K562 (cell line): Measurements from ENCODE around the gene IGSF9. TPM values are rescaled to one million over a fixed set of nuclear protein-coding genes. Genes with fewer than 3 reads are reported as not detected.

Experiments used
- ATAC-seq: fragments of 200-7000 bp; cut with Tn5 transposase; 3 replicates; pipeline ENCODE4 v1.9.1; 2020; ENCODE audit warnings: moderate library complexity
- BruUV-seq: library from RNA; stranded (reverse); fragments of 400-500 nt; replicated peaks from 2 replicates; lab custom pipeline; 2021; lab: Mats Ljungman, UMichigan
- CTCF ChIA-PET: fragments of 300-600 bp; formaldehyde crosslinking; extraction: SDS; loops from one replicate; lab custom pipeline; 2021; ENCODE audit warnings: low intra/inter-chr PET ratio; lab: Yijun Ruan, JAX
- POLR2A ChIA-PET: fragments of 300-600, 350-650 bp; sonication (Branson Sonifier 250); formaldehyde crosslinking; extraction: SDS; loops from one replicate; lab custom pipeline; 2021; ENCODE audit warnings: antibody characterized with exemption, inconsistent platforms; lab: Yijun Ruan, JAX
- DNase-seq, 4 experiments: peaks; one replicate each; pipeline versions ENCODE4 v3.0.0 to v3.0.0-alpha.2; 2011 to 2018; ENCODE audit warnings: low spot score in 3 of 4, mixed read lengths in 3 of 4; ENCODE audit errors: extremely low read depth in 1 of 4
- FAIRE-seq: peaks from 2 replicates; lab custom pipeline; 2011; peaks lifted over from hg19 to GRCh38; lab: Jason Lieb, UNC
- H2AFZ ChIP-seq: 2 replicates; pipeline ENCODE4 v1.6.0; 2011; ENCODE audit warnings: low read depth, low read length, control low read depth, inconsistent platforms
- H3K27ac ChIP-seq: fragments of 200-600 bp; 3 replicates; pipeline ENCODE4 v1.8.0; 2011; ENCODE audit warnings: low read depth, mild to moderate bottlenecking, control low read depth, inconsistent platforms, low read length, moderate library complexity, mixed read lengths; ENCODE audit errors: extremely low read depth
- H3K27me3 ChIP-seq, 2 experiments: fragments of 300-600 bp in 1 of 2; 2 replicates in 1 of 2; 3 replicates in 1 of 2; pipeline versions ENCODE4 v1.6.0 to v1.8.0; 2011; ENCODE audit warnings: inconsistent platforms in 2 of 2, low read length in 2 of 2, mild to moderate bottlenecking in 1 of 2, mixed read lengths in 1 of 2, moderate library complexity in 1 of 2; ENCODE audit not compliant: control insufficient read depth in 2 of 2, insufficient read depth in 2 of 2
- H3K36me3 ChIP-seq: fragments of 300-600 bp; 3 replicates; pipeline ENCODE4 v1.8.0; 2011; ENCODE audit warnings: mild to moderate bottlenecking, low read length, inconsistent platforms; ENCODE audit not compliant: control insufficient read depth, insufficient read depth
- H3K4me1 ChIP-seq, 2 experiments: fragments of 200-600 bp in 1 of 2; replicated peaks in 1 of 2; 2 replicates in 1 of 2; 3 replicates in 1 of 2; pipeline versions ENCODE4 v1.5.1 to v1.8.0; 2011; ENCODE audit warnings: inconsistent platforms in 2 of 2, low read length in 2 of 2, mild to moderate bottlenecking in 1 of 2, mixed read lengths in 1 of 2, moderate library complexity in 1 of 2; ENCODE audit not compliant: control insufficient read depth in 2 of 2, insufficient read depth in 2 of 2
- H3K4me2 ChIP-seq: 2 replicates; pipeline ENCODE4 v1.6.1; 2011; ENCODE audit warnings: low read length, control low read depth, inconsistent platforms, mixed read lengths; ENCODE audit not compliant: insufficient read depth
- H3K4me3 ChIP-seq: fragments of 200-600 bp; sonication (generic), shearing (Covaris generic); 2 replicates; pipeline ENCODE4 v1.5.1; 2016; ENCODE audit warnings: control low read depth, inconsistent platforms
- H3K79me2 ChIP-seq: fragments of 200-600 bp; 3 replicates; pipeline ENCODE4 v1.8.0; 2011; ENCODE audit warnings: low read length, inconsistent platforms; ENCODE audit not compliant: control insufficient read depth, insufficient read depth
- H3K9ac ChIP-seq, 2 experiments: 2 replicates each; pipeline versions ENCODE4 v1.6.0 to v1.6.1; 2011; ENCODE audit warnings: low read depth in 2 of 2, low read length in 2 of 2, control low read depth in 1 of 2, inconsistent platforms in 1 of 2, mild to moderate bottlenecking in 1 of 2, mixed read lengths in 1 of 2; ENCODE audit not compliant: insufficient read depth in 1 of 2
- H3K9me1 ChIP-seq: one replicate; pipeline ENCODE4 v1.6.0; 2011; ENCODE audit warnings: inconsistent platforms, mild to moderate bottlenecking, low read length, moderate library complexity; ENCODE audit not compliant: control insufficient read depth, insufficient read depth
- H3K9me3 ChIP-seq: replicated peaks from 2 replicates; pipeline ENCODE4 v1.5.1; 2011; ENCODE audit warnings: low read depth, low read length, inconsistent platforms; ENCODE audit not compliant: control insufficient read depth, insufficient read depth
- H4K20me1 ChIP-seq: replicated peaks from 2 replicates; pipeline ENCODE4 v1.6.1; 2011; ENCODE audit warnings: low read length, inconsistent platforms, mixed read lengths; ENCODE audit not compliant: control insufficient read depth, insufficient read depth
- C11orf30 ChIP-seq: fragments of 450-650 bp; IDR thresholded peaks from 2 replicates; pipeline ENCODE4 v1.6.1; 2016; ENCODE audit warnings: low read depth, mild to moderate bottlenecking
- MIER1 ChIP-seq: fragments of 450-650 bp; IDR thresholded peaks from 2 replicates; pipeline ENCODE4 v1.6.1; 2016; ENCODE audit warnings: antibody characterized with exemption, mild to moderate bottlenecking, low read depth
- MYNN ChIP-seq, 2 experiments: sonication (generic); formaldehyde crosslinking in 1 of 2; IDR thresholded peaks; 2 replicates each; pipeline versions ENCODE4 v1.5.0 to v1.6.1; 2016 to 2020; ENCODE audit warnings: antibody characterized with exemption in 1 of 2, missing genetic modification reagents in 1 of 2
- PHF21A ChIP-seq: fragments of 450-650 bp; IDR thresholded peaks from 2 replicates; pipeline ENCODE4 v1.6.1; 2017; ENCODE audit warnings: low read depth, borderline replicate concordance
- POLR3G ChIP-seq: IDR thresholded peaks from 2 replicates; pipeline ENCODE4 v1.6.1; 2011; ENCODE audit not compliant: insufficient read length, insufficient replicate concordance; ENCODE audit errors: extremely low read depth
- SMAD4 ChIP-seq: fragments of 250-450 bp; sonication (Bioruptor Pico); conservative IDR thresholded peaks from 2 replicates; pipeline ENCODE4 v1.8.0; 2021; ENCODE audit warnings: inconsistent platforms, mild to moderate bottlenecking, moderate library complexity
- TEAD2 ChIP-seq: fragments of 450-650 bp; IDR thresholded peaks from 2 replicates; pipeline ENCODE4 v1.6.1; 2016; ENCODE audit warnings: missing genetic modification characterization, control low read depth, missing compliant biosample characterization
- ZBTB1 ChIP-seq: sonication (generic); formaldehyde crosslinking; IDR thresholded peaks from 2 replicates; pipeline ENCODE4 v1.8.1; 2023; ENCODE audit warnings: missing genetic modification reagents, low read depth, mild to moderate bottlenecking, borderline replicate concordance
- ZFP1 ChIP-seq: fragments of 450-650 bp; formaldehyde crosslinking; IDR thresholded peaks from 2 replicates; pipeline ENCODE4 v1.4.0; 2020; ENCODE audit warnings: mild to moderate bottlenecking, mixed read lengths
- ZNF124 ChIP-seq: sonication (generic); formaldehyde crosslinking; IDR thresholded peaks from 2 replicates; pipeline ENCODE4 v1.8.1; 2022; ENCODE audit warnings: missing genetic modification reagents
- ZNF507 ChIP-seq: conservative IDR thresholded peaks from 2 replicates; pipeline ENCODE4 v1.6.1; 2017; ENCODE audit warnings: missing genetic modification characterization, missing compliant biosample characterization
- WGBS: fragments of 100-300 bp; shearing (Covaris generic); methylation state at CpG from one replicate; pipeline ENCODE4 v1.1.6; 2016; ENCODE audit warnings: low coverage, mixed read lengths; ENCODE audit not compliant: insufficient coverage; ENCODE audit errors: missing lambda C conversion rate; 5-methylcytosine and 5-hydroxymethylcytosine counted together
- in situ Hi-C: fragments of 300-500 bp; cut with MboI; formaldehyde crosslinking; loops from 4 replicates; pipeline ENCODE4 v1.15.0; 2018; ENCODE audit warnings: inconsistent platforms, mixed read lengths
- intact Hi-C: fragments of 100-400 bp; cut with micrococcal nuclease; formaldehyde crosslinking; loops from 2 replicates; pipeline ENCODE4 v1.14.2; 2022
- polyA plus RNA-seq, 8 experiments: library from polyadenylated mRNA; depleted of rRNA in 4 of 8; stranded (reverse) in 5 of 8; unstranded in 3 of 8; fragments of >200 nt; fragmentation: Nextera tagmentation in 2 of 8; fragmentation: Illumina TruSeq in 1 of 8; extraction: Ambion mirVana in 2 of 8; extraction: Trizol in 1 of 8; gene quantifications; 2 replicates each; pipeline versions ENCODE4 v1.2.1 to v1.2.3, GENCODE V29; 2011 to 2014; ENCODE audit warnings: inconsistent platforms in 1 of 8, missing spikeins in 1 of 8
- total RNA-seq, 7 experiments: library from RNA; depleted of rRNA in 6 of 7; stranded (reverse); fragments of >200 nt in 6 of 7; fragmentation: Illumina TruSeq in 2 of 7; extraction: Trizol in 2 of 7; gene quantifications; 2 replicates each; pipeline versions ENCODE4 v1.2.1 to v1.2.3, GENCODE V29; 2011 to 2021; ENCODE audit warnings: low replicate concordance in 1 of 7
- TF ChIP-seq, protein P1 (sequence below): sonication (generic); formaldehyde crosslinking; IDR thresholded peaks from 2 replicates; pipeline ENCODE4 v1.8.0; 2022; ENCODE audit warnings: mild to moderate bottlenecking, missing genetic modification reagents, borderline replicate concordance
- TF ChIP-seq, protein P2 (sequence below): fragments of 200-400 bp; formaldehyde crosslinking; IDR thresholded peaks from 2 replicates; pipeline ENCODE4 v1.6.1; 2017; ENCODE audit warnings: mild to moderate bottlenecking, low read depth, low read length, moderate library complexity
- TF ChIP-seq, protein P3 (sequence below): sonication (generic); formaldehyde crosslinking; IDR thresholded peaks from 2 replicates; pipeline ENCODE4 v1.9.0; 2022; ENCODE audit warnings: mild to moderate bottlenecking, missing genetic modification reagents
- TF ChIP-seq, protein P4 (sequence below): fragments of 250-450 bp; sonication (Bioruptor Pico); IDR thresholded peaks from 2 replicates; pipeline ENCODE4 v1.9.0; 2021; ENCODE audit warnings: mild to moderate bottlenecking
- TF ChIP-seq, protein P5 (sequence below): fragments of 250-450 bp; sonication (Bioruptor Pico); IDR thresholded peaks from 2 replicates; pipeline ENCODE4 v1.8.0; 2022; ENCODE audit warnings: moderate library complexity, mild to moderate bottlenecking, inconsistent platforms

IGSF9 gene
- total and polyA plus RNA-seq, 9 of the 15 experiments (the other 6 are each of a cell fraction or from before 2014, with no cell fraction given): 0.03 to 0.29 (median 0.07) TPM; not detected in 1

DNA sequence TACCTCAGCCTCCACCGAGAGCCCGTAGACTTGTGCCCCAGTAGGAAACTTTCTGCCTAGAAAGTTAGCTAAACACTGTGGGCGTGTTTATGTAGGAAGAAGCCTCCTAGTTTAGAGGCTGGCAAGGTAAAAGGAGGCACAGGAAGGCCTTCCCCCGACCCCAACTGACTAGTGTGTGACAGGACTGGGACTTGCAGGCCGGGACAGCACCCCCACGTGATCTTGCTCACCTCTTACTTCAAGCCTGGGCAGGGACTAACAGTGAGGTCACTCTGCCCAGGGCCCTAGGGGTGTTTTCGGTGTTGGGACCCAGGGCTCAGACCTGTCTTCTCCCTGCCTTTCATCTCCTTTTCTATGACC is 19.7 kb downstream of the IGSF9 start:
- Histone ChIP-seq H3K9me3 (no peaks in the 10 kb centered on the region), H3K4me2 (peak overlapping the region; percentile 94), H3K9me1 (peaks cover 10% of the 10 kb centered on the region), H4K20me1 (peaks cover 32% of the 10 kb centered on the region; the same call in 1 of the 2 replicates), H3K27ac (peak overlapping the region; percentile 100), H3K4me3 (peak overlapping the region; percentile 72), H3K79me2 (peaks cover 49% of the 10 kb centered on the region), H3K9ac (peak overlapping the region; percentile 93 to 99), H2AFZ (peak overlapping the region; percentile 81), H3K4me1 (peaks cover 26 to 76% of the 10 kb centered on the region in 2 experiments), H3K27me3 (peaks cover 0 to 4% of the 10 kb centered on the region in 2 experiments; a peak in 2 of 5 replicates), H3K36me3 (peaks cover 26% of the 10 kb centered on the region)
- WGBS: 0% methylated on average over 6 of the region's 7 CpGs
- DNase-seq (peak; percentile 47 to 62 (median 50)), FAIRE-seq (no peak), ATAC-seq (no peak)
- intact Hi-C loops: loop anchor here (10.0 kb wide), 2 partner anchors 91 to 339 kb away; partner anchors contain the start of gene DCAF8
- ChIA-PET POLR2A (interaction anchor here (0.7 to 4.2 kb wide), 8 partner anchors 10 to 337 kb away, joined by 3 to 35 read pairs (median 4); partner anchors contain the start of gene DCAF8), CTCF (interaction anchor here (0.6 kb wide), 1 partner anchor 81 kb away, joined by 3 read pairs; no protein-coding TSS in a partner anchor)
- in situ Hi-C loops: no loop called here
- TSS peak; percentile 82 for BruUV-seq
- TF ChIP-seq, protein P1, sequence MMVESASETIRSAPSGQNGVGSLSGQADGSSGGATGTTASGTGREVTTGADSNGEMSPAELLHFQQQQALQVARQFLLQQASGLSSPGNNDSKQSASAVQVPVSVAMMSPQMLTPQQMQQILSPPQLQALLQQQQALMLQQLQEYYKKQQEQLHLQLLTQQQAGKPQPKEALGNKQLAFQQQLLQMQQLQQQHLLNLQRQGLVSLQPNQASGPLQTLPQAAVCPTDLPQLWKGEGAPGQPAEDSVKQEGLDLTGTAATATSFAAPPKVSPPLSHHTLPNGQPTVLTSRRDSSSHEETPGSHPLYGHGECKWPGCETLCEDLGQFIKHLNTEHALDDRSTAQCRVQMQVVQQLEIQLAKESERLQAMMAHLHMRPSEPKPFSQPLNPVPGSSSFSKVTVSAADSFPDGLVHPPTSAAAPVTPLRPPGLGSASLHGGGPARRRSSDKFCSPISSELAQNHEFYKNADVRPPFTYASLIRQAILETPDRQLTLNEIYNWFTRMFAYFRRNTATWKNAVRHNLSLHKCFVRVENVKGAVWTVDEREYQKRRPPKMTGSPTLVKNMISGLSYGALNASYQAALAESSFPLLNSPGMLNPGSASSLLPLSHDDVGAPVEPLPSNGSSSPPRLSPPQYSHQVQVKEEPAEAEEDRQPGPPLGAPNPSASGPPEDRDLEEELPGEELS (CRISPR knock-in tag): 0 out of 2 replicates have a peak, but pooled peaks have one; percentile 43
- no peak for TF ChIP-seq ZFP1
- TF ChIP-seq, protein P2, sequence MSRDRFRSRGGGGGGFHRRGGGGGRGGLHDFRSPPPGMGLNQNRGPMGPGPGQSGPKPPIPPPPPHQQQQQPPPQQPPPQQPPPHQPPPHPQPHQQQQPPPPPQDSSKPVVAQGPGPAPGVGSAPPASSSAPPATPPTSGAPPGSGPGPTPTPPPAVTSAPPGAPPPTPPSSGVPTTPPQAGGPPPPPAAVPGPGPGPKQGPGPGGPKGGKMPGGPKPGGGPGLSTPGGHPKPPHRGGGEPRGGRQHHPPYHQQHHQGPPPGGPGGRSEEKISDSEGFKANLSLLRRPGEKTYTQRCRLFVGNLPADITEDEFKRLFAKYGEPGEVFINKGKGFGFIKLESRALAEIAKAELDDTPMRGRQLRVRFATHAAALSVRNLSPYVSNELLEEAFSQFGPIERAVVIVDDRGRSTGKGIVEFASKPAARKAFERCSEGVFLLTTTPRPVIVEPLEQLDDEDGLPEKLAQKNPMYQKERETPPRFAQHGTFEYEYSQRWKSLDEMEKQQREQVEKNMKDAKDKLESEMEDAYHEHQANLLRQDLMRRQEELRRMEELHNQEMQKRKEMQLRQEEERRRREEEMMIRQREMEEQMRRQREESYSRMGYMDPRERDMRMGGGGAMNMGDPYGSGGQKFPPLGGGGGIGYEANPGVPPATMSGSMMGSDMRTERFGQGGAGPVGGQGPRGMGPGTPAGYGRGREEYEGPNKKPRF: no peak
- TF ChIP-seq MYNN (IDR thresholded peaks at IDR 0.05): no peak
- TF ChIP-seq MYNN (CRISPR knock-in tag; IDR thresholded peaks at IDR 0.05): no peak
- TF ChIP-seq POLR3G: no peak
- no peak for TF ChIP-seq TEAD2 (tag)
- TF ChIP-seq MIER1: no peak
- TF ChIP-seq, protein P3, sequence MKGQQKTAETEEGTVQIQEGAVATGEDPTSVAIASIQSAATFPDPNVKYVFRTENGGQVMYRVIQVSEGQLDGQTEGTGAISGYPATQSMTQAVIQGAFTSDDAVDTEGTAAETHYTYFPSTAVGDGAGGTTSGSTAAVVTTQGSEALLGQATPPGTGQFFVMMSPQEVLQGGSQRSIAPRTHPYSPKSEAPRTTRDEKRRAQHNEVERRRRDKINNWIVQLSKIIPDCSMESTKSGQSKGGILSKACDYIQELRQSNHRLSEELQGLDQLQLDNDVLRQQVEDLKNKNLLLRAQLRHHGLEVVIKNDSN (CRISPR knock-in tag): peak; percentile 83
- TF ChIP-seq ZNF507 (tag): no peak
- no peak for TF ChIP-seq ZNF124
- no peak for TF ChIP-seq SMAD4
- no peak for TF ChIP-seq C11orf30
- TF ChIP-seq PHF21A: no peak
- TF ChIP-seq, protein P4, sequence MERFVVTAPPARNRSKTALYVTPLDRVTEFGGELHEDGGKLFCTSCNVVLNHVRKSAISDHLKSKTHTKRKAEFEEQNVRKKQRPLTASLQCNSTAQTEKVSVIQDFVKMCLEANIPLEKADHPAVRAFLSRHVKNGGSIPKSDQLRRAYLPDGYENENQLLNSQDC (CRISPR knock-in tag): no peak
- TF ChIP-seq ZBTB1: no peak
- TF ChIP-seq, protein P5, sequence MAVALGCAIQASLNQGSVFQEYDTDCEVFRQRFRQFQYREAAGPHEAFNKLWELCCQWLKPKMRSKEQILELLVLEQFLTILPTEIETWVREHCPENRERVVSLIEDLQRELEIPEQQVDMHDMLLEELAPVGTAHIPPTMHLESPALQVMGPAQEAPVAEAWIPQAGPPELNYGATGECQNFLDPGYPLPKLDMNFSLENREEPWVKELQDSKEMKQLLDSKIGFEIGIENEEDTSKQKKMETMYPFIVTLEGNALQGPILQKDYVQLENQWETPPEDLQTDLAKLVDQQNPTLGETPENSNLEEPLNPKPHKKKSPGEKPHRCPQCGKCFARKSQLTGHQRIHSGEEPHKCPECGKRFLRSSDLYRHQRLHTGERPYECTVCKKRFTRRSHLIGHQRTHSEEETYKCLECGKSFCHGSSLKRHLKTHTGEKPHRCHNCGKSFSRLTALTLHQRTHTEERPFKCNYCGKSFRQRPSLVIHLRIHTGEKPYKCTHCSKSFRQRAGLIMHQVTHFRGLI (CRISPR knock-in tag): no peak
